HG03045 (cell line): ENCODE data around the gene SLC7A5.
A peak's percentile ranks its signal among the peaks of the same experiment; 100 is the strongest.
"Not testable (repeated sequence)": the region's sequence is repeated elsewhere in the genome, so short reads cannot be mapped to it uniquely, and the experiment has no call there.

Source experiments
- ATAC-seq: cut with Tn5 transposase; IDR thresholded peaks from one replicate; pipeline ENCODE4 v1.9.1; 2021; ENCODE audit warnings: mild to moderate bottlenecking, moderate library complexity; ENCODE audit not compliant: unreplicated experiment

SLC7A5 gene

GRCh38 chr16:87824016-87824990 lies 45.0 kb downstream of the SLC7A5 start:
- no peak for ATAC-seq

- ATAC-seq, result no peak
Measured at GRCh38 chr16:87823181-87823929, 46.0 kb downstream of the SLC7A5 start.

GRCh38 chr16:87822108-87822970 lies 47.0 kb downstream of the SLC7A5 start:
- no peak for ATAC-seq

GRCh38 chr16:87821376-87822107 lies 47.8 kb downstream of the SLC7A5 start:
- no peak for ATAC-seq

- no peak for ATAC-seq
Measured at GRCh38 chr16:87819983-87820382, 49.3 kb downstream of the SLC7A5 start.

GRCh38 chr16:87819282-87819681 lies 50.0 kb downstream of the SLC7A5 start:
- ATAC-seq, result no peak

- no peak for ATAC-seq
Measured at GRCh38 chr16:87818533-87819161, 50.7 kb downstream of the SLC7A5 start.

GRCh38 chr16:87817910-87818309 lies 51.4 kb downstream of the SLC7A5 start:
- no peak for ATAC-seq

GRCh38 chr16:87817370-87817769 lies 51.9 kb downstream of the SLC7A5 start:
- ATAC-seq, result not testable (repeated sequence)

GRCh38 chr16:87816507-87817100 lies 52.7 kb downstream of the SLC7A5 start:
- no peak for ATAC-seq

- no peak for ATAC-seq
Measured at GRCh38 chr16:87815567-87815966, 53.7 kb downstream of the SLC7A5 start.

GRCh38 chr16:87812200-87812656 lies 57.1 kb downstream of the SLC7A5 start:
- ATAC-seq, result no peak

- not testable (repeated sequence) for ATAC-seq
Measured at GRCh38 chr16:87811454-87811853, 57.9 kb downstream of the SLC7A5 start.

- ATAC-seq, result peak; percentile 49
Measured at GRCh38 chr16:87809150-87809902, 60.0 kb downstream of the SLC7A5 start.

- ATAC-seq, result no peak
Measured at GRCh38 chr16:87808108-87808507, 61.2 kb downstream of the SLC7A5 start.

GRCh38 chr16:87806641-87807546 lies 62.4 kb downstream of the SLC7A5 start:
- ATAC-seq, result no peak

GRCh38 chr16:87806261-87806640 lies 63.1 kb downstream of the SLC7A5 start:
- no peak for ATAC-seq

- ATAC-seq, result no peak
Measured at GRCh38 chr16:87803385-87803784, 65.9 kb downstream of the SLC7A5 start.
